HCT116 (cell line): Measurements from ENCODE around the gene CTXN1.

ENCODE experiments used
- CTCF ChIP-seq, 3 experiments: fragments of 200-600 bp in 1 of 3; sonication (generic) in 1 of 3; IDR thresholded peaks in 2 of 3; conservative IDR thresholded peaks in 1 of 3; 2 replicates each; pipeline ENCODE4 v1.5.1; 2012 to 2017; ENCODE audit warnings: low read depth in 2 of 3, low read length in 2 of 3, antibody characterized with exemption in 1 of 3, borderline replicate concordance in 1 of 3, control low read depth in 1 of 3, mild to moderate bottlenecking in 1 of 3, mixed read lengths in 1 of 3, mixed run types in 1 of 3, moderate library complexity in 1 of 3; ENCODE audit not compliant: insufficient read depth in 1 of 3
- EGR1 ChIP-seq: IDR thresholded peaks from 2 replicates; pipeline ENCODE4 v1.6.1; 2012; ENCODE audit warnings: low read depth
- FOSL1 ChIP-seq: IDR thresholded peaks from 2 replicates; pipeline ENCODE4 v1.6.1; 2012; ENCODE audit warnings: low read depth
- JUND ChIP-seq: IDR thresholded peaks from 2 replicates; pipeline ENCODE4 v1.6.1; 2012
- MAX ChIP-seq: IDR thresholded peaks from 2 replicates; pipeline ENCODE4 v1.6.1; 2012
- POLR2A ChIP-seq: IDR thresholded peaks from 2 replicates; pipeline ENCODE4 v1.7.0; 2011; ENCODE audit warnings: borderline replicate concordance; ENCODE audit not compliant: insufficient read depth, insufficient read length; ENCODE audit errors: extremely low read depth
- POLR2AphosphoS5 ChIP-seq: IDR thresholded peaks from 2 replicates; pipeline ENCODE4 v1.6.1; 2011; ENCODE audit warnings: mild to moderate bottlenecking, low read depth, low read length, moderate library complexity
- RAD21 ChIP-seq: IDR thresholded peaks from 2 replicates; pipeline ENCODE4 v1.6.1; 2012; ENCODE audit warnings: low read depth, mild to moderate bottlenecking
- REST ChIP-seq: IDR thresholded peaks from 2 replicates; pipeline ENCODE4 v1.6.1; 2012; ENCODE audit warnings: low read depth
- SP1 ChIP-seq: IDR thresholded peaks from 2 replicates; pipeline ENCODE4 v1.6.1; 2012; ENCODE audit warnings: low read depth
- TCF7L2 ChIP-seq: IDR thresholded peaks from 2 replicates; pipeline ENCODE4 v1.7.0; 2011; ENCODE audit warnings: borderline replicate concordance, inconsistent platforms; ENCODE audit not compliant: insufficient read depth, insufficient read length; ENCODE audit errors: extremely low read depth
- YY1 ChIP-seq: IDR thresholded peaks from 2 replicates; pipeline ENCODE4 v1.6.1; 2011; ENCODE audit warnings: low read length, low read depth, moderate library complexity, mild to moderate bottlenecking; ENCODE audit not compliant: insufficient replicate concordance; ENCODE audit errors: extremely low read depth
- ZBTB33 ChIP-seq: IDR thresholded peaks from 2 replicates; pipeline ENCODE4 v1.6.1; 2011; ENCODE audit warnings: mild to moderate bottlenecking, low read length, moderate library complexity; ENCODE audit not compliant: insufficient replicate concordance; ENCODE audit errors: extremely low read depth

- TF ChIP-seq CTCF (IDR thresholded peaks at IDR 0.05 in 2 of 3, conservative IDR thresholded peaks at IDR 0.05 in 1 of 3; ENCODE audit: borderline replicate concordance in 1 of 3, insufficient read depth in 1 of 3, low read depth in 2 of 3, low read length in 2 of 3) (no peak), REST (no peak), SP1 (no peak), POLR2AphosphoS5 (no peak), POLR2A (no peak), ZBTB33 (no peak), EGR1 (no peak), JUND (no peak), TCF7L2 (no peak), FOSL1 (no peak), YY1 (no peak), RAD21 (no peak), MAX (no peak)
Measured at GRCh38 chr19:7877249-7877836, 48.6 kb downstream of the CTXN1 start.
